ENCODE results near the gene ATG5. TPM values are rescaled to one million over a fixed set of nuclear protein-coding genes. Genes with fewer than 3 reads are reported as not detected.
"Not testable (repeated sequence)": the region's sequence is repeated elsewhere in the genome, so short reads cannot be mapped to it uniquely, and the experiment has no call there.

ATG5 gene
- total RNA-seq, 1 experiment from 2014 or later = 26.9 TPM

DNA sequence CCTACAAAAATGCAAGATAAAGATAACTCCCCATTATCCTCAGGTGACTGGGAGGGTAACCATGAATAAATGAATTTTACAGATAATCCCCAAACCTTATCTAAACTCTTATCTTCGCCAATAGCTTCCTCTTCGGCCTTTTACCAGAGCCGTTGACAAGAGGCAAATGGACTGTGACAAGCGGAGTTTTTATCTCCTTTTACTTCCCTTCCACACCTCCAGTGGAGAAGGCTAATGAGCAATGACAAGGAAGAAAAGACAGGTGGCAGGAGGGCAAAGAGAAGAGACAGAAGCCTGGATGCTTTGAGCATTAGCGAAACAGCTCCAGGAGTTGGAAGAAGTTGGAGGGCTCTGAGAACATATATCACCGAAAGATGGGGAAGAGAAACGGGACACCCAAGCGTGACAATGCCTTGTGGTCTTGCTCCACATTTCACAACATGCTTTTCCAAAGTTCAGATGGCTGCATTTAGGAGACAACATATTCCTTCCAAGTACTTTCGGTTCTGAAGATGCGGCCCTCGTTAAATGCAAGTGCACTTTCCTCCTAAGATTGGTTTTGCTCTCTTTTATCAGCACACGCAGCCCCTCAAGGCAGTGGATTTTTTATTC is 170.2 kb downstream of the ATG5 start:
- Mint-ChIP-seq H3K27me3 (ENCODE audit: insufficient read depth, unreplicated experiment) (no peaks in the 10 kb centered on the region), H3K27ac (ENCODE audit: unreplicated experiment) (no peak overlapping the region), H3K4me3 (ENCODE audit: unreplicated experiment) (no peak overlapping the region), H3K9me3 (ENCODE audit: unreplicated experiment) (no peaks in the 10 kb centered on the region), H3K4me1 (ENCODE audit: low read depth, unreplicated experiment) (no peaks in the 10 kb centered on the region), H3K36me3 (ENCODE audit: insufficient read depth, unreplicated experiment) (no peaks in the 10 kb centered on the region)
- ChIA-PET POLR2A (no interaction called here), CTCF (no interaction called here)
- H3K9me3 ChIP-seq = no peaks in the 10 kb centered on the region
- no peaks in the 10 kb centered on the region for H3K36me3 ChIP-seq (ENCODE audit: control insufficient read depth, insufficient read depth, low read length)
- TF ChIP-seq, protein P1, sequence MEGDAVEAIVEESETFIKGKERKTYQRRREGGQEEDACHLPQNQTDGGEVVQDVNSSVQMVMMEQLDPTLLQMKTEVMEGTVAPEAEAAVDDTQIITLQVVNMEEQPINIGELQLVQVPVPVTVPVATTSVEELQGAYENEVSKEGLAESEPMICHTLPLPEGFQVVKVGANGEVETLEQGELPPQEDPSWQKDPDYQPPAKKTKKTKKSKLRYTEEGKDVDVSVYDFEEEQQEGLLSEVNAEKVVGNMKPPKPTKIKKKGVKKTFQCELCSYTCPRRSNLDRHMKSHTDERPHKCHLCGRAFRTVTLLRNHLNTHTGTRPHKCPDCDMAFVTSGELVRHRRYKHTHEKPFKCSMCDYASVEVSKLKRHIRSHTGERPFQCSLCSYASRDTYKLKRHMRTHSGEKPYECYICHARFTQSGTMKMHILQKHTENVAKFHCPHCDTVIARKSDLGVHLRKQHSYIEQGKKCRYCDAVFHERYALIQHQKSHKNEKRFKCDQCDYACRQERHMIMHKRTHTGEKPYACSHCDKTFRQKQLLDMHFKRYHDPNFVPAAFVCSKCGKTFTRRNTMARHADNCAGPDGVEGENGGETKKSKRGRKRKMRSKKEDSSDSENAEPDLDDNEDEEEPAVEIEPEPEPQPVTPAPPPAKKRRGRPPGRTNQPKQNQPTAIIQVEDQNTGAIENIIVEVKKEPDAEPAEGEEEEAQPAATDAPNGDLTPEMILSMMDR (IDR thresholded peaks at IDR 0.05; ENCODE audit: insufficient read depth in 1 of 2, low read depth in 1 of 2, low read length in 1 of 2, severe bottlenecking in 1 of 2, unreplicated experiment in 1 of 2) = peak in 1 of 2 experiments; percentile 12
- BruUV-seq (replicated peaks) = no TSS peak
- DNase-seq = no peak
- intact Hi-C loops (cut with micrococcal nuclease; ENCODE audit: unreplicated experiment) = no loop called here
- H3K4me1 ChIP-seq = no peaks in the 10 kb centered on the region
- H3K4me3 ChIP-seq (ENCODE audit: low read depth, low read length) = no peak overlapping the region
- H3K27me3 ChIP-seq (replicated peaks; ENCODE audit: control insufficient read depth, insufficient read depth, low read length) = no peaks in the 10 kb centered on the region

DNA sequence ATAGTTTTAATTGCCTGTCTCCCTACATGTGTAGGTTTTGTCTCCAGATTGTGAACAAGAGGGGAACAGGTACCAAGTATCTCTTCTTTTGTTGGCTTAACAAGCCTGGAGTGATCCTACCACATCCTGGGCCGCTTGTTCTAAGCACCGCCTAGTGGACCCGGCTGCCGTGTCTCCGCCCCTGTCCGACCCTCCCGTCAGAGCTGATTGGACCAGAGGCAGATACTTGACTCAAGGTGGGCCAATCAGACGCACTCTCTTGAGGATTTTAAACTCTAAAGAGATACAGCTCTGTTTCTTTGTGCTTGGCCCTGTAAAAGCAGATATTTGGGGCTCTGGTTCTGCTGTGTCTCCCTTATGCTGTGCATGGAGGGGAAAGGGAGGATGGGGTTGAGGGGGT is 171.2 kb downstream of the ATG5 start:
- intact Hi-C loops (cut with micrococcal nuclease; ENCODE audit: unreplicated experiment) = no loop called here
- H3K27me3 ChIP-seq (replicated peaks; ENCODE audit: control insufficient read depth, insufficient read depth, low read length) = no peaks in the 10 kb centered on the region
- no peaks in the 10 kb centered on the region for H3K9me3 ChIP-seq
- no peak overlapping the region for H3K4me3 ChIP-seq (ENCODE audit: low read depth, low read length)
- Mint-ChIP-seq H3K4me3 (ENCODE audit: unreplicated experiment) (no peak overlapping the region), H3K27me3 (ENCODE audit: insufficient read depth, unreplicated experiment) (no peaks in the 10 kb centered on the region), H3K27ac (ENCODE audit: unreplicated experiment) (no peak overlapping the region), H3K4me1 (ENCODE audit: low read depth, unreplicated experiment) (no peaks in the 10 kb centered on the region), H3K36me3 (ENCODE audit: insufficient read depth, unreplicated experiment) (no peaks in the 10 kb centered on the region), H3K9me3 (ENCODE audit: unreplicated experiment) (no peaks in the 10 kb centered on the region)
- no peaks in the 10 kb centered on the region for H3K4me1 ChIP-seq
- CTCF ChIA-PET = no interaction called here
- no peaks in the 10 kb centered on the region for H3K36me3 ChIP-seq (ENCODE audit: control insufficient read depth, insufficient read depth, low read length)
- BruUV-seq (replicated peaks) = no TSS peak
- TF ChIP-seq, protein P1 (IDR thresholded peaks at IDR 0.05; ENCODE audit: insufficient read depth in 1 of 2, low read depth in 1 of 2, low read length in 1 of 2, severe bottlenecking in 1 of 2, unreplicated experiment in 1 of 2) = no peak
- no peak for DNase-seq
- POLR2A ChIA-PET = no interaction called here

DNA sequence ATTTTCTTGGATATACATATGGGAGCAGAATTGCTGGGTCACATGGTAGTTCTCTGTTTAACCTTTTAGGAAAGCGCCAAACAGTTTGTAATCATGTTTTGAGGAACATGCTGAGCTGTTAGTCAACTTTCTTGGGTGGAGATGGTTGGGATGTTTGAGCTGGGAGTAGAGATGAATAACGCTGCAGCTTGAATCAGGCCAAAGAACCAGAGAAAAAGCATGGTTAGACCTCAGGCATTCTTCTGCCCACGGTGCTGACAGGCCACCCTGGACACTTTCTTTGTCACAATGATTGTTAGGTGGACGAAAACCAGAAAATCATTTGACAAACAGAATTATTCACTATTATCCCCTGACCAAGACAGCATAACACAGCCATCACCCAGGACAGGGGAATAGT is 172.6 kb downstream of the ATG5 start:
- H3K36me3 ChIP-seq (ENCODE audit: control insufficient read depth, insufficient read depth, low read length) = no peaks in the 10 kb centered on the region
- H3K27me3 ChIP-seq (replicated peaks; ENCODE audit: control insufficient read depth, insufficient read depth, low read length) = no peaks in the 10 kb centered on the region
- CTCF ChIA-PET = no interaction called here
- TF ChIP-seq, protein P1 (IDR thresholded peaks at IDR 0.05; ENCODE audit: insufficient read depth in 1 of 2, low read depth in 1 of 2, low read length in 1 of 2, severe bottlenecking in 1 of 2, unreplicated experiment in 1 of 2) = no peak
- H3K4me1 ChIP-seq = no peaks in the 10 kb centered on the region
- no peaks in the 10 kb centered on the region for H3K9me3 ChIP-seq
- Mint-ChIP-seq H3K36me3 (ENCODE audit: insufficient read depth, unreplicated experiment) (no peaks in the 10 kb centered on the region), H3K27me3 (ENCODE audit: insufficient read depth, unreplicated experiment) (no peaks in the 10 kb centered on the region), H3K27ac (ENCODE audit: unreplicated experiment) (no peak overlapping the region), H3K4me3 (ENCODE audit: unreplicated experiment) (no peak overlapping the region), H3K9me3 (ENCODE audit: unreplicated experiment) (no peaks in the 10 kb centered on the region), H3K4me1 (ENCODE audit: low read depth, unreplicated experiment) (no peaks in the 10 kb centered on the region)
- H3K4me3 ChIP-seq (ENCODE audit: low read depth, low read length) = no peak overlapping the region
- BruUV-seq (replicated peaks) = no TSS peak
- intact Hi-C loops (cut with micrococcal nuclease; ENCODE audit: unreplicated experiment) = no loop called here
- no peak for DNase-seq
- POLR2A ChIA-PET = no interaction called here

DNA sequence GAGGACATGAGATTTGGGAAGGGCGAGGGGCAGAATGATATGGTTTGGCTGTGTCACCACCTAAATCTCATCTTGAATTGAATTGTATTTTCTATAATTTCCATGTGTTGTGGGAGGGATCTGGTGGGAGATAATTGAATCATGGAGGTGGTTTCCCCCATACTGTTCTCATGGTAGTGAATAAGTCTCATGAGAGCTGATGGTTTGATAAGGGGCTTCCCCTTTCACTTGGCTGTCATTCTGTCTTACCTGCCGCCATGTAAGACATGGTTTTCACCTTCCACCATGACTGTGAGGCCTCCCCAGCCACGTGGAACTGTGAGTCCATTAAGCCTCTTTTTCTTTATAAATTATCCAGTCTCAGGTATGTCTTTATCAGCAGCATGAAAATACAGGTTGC is 173.1 kb downstream of the ATG5 start:
- H3K9me3 ChIP-seq; H3K36me3 Mint-ChIP-seq (ENCODE audit: insufficient read depth, unreplicated experiment); POLR2A ChIA-PET; CTCF ChIA-PET; H3K27me3 Mint-ChIP-seq (ENCODE audit: insufficient read depth, unreplicated experiment); DNase-seq; H3K27me3 ChIP-seq (replicated peaks; ENCODE audit: control insufficient read depth, insufficient read depth, low read length); H3K4me1 Mint-ChIP-seq (ENCODE audit: low read depth, unreplicated experiment); H3K36me3 ChIP-seq (ENCODE audit: control insufficient read depth, insufficient read depth, low read length); H3K4me3 Mint-ChIP-seq (ENCODE audit: unreplicated experiment); H3K4me3 ChIP-seq (ENCODE audit: low read depth, low read length); H3K9me3 Mint-ChIP-seq (ENCODE audit: unreplicated experiment); H3K27ac Mint-ChIP-seq (ENCODE audit: unreplicated experiment); BruUV-seq (replicated peaks); H3K4me1 ChIP-seq; intact Hi-C loops (cut with micrococcal nuclease; ENCODE audit: unreplicated experiment): not testable (repeated sequence)

All from Caco-2 (cell line).